H9 (cell line): Measurements from ENCODE around the gene SKAP1. TPM values are rescaled to one million over a fixed set of nuclear protein-coding genes. Genes with fewer than 3 reads are reported as not detected.

Experiments used
- DNase-seq: peaks from one replicate; pipeline ENCODE4 v3.0.0-alpha.2; 2017
- H2AFZ ChIP-seq: one replicate; pipeline ENCODE4 v1.6.1; 2013; ENCODE audit warnings: mild to moderate bottlenecking, low read length, control low read depth, moderate library complexity
- H2AK5ac ChIP-seq: 2 replicates; pipeline ENCODE4 v1.6.1; 2013; ENCODE audit warnings: low read length, control low read depth, mixed read lengths; ENCODE audit not compliant: insufficient read length
- H2BK120ac ChIP-seq: one replicate; pipeline ENCODE4 v1.6.1; 2013; ENCODE audit warnings: low read depth, mild to moderate bottlenecking, low read length, control low read depth, inconsistent platforms; ENCODE audit not compliant: poor library complexity, severe bottlenecking
- H2BK12ac ChIP-seq: 2 replicates; pipeline ENCODE4 v1.6.1; 2013; ENCODE audit warnings: low read length, control low read depth, mixed read lengths, low read depth; ENCODE audit not compliant: insufficient read length
- H2BK15ac ChIP-seq: 2 replicates; pipeline ENCODE4 v1.6.1; 2013; ENCODE audit warnings: low read depth, low read length, control low read depth
- H2BK20ac ChIP-seq: one replicate; pipeline ENCODE4 v1.6.1; 2013; ENCODE audit warnings: low read depth, mild to moderate bottlenecking, low read length, control low read depth, inconsistent platforms; ENCODE audit not compliant: poor library complexity, severe bottlenecking
- H2BK5ac ChIP-seq: 2 replicates; pipeline ENCODE4 v1.6.1; 2013; ENCODE audit warnings: low read length, control low read depth, mixed read lengths; ENCODE audit not compliant: insufficient read length
- H3K14ac ChIP-seq: 2 replicates; pipeline ENCODE4 v1.6.1; 2013; ENCODE audit warnings: low read length, control low read depth; ENCODE audit not compliant: insufficient read depth
- H3K18ac ChIP-seq: 2 replicates; pipeline ENCODE4 v1.6.1; 2013; ENCODE audit warnings: low read depth, mild to moderate bottlenecking, mixed read lengths, low read length, control low read depth; ENCODE audit not compliant: insufficient read length
- H3K23ac ChIP-seq: 2 replicates; pipeline ENCODE4 v1.6.1; 2013; ENCODE audit warnings: low read length, control low read depth, mixed read lengths, low read depth; ENCODE audit not compliant: insufficient read length
- H3K23me2 ChIP-seq: 2 replicates; pipeline ENCODE4 v1.6.1; 2013; ENCODE audit warnings: low read depth, mild to moderate bottlenecking, mixed read lengths, low read length, control low read depth; ENCODE audit not compliant: insufficient read length, poor library complexity, severe bottlenecking
- H3K27ac ChIP-seq: 2 replicates; pipeline ENCODE4 v1.5.1; 2013; ENCODE audit warnings: low read length, control low read depth, mixed read lengths, low read depth; ENCODE audit not compliant: insufficient read length
- H3K27me3 ChIP-seq: 2 replicates; pipeline ENCODE4 v1.6.1; 2013; ENCODE audit warnings: low read length, control low read depth, inconsistent platforms; ENCODE audit not compliant: insufficient read depth
- H3K4ac ChIP-seq: 2 replicates; pipeline ENCODE4 v1.6.1; 2013; ENCODE audit warnings: low read depth, mild to moderate bottlenecking, control low read depth, inconsistent platforms, low read length, moderate library complexity
- H3K4me1 ChIP-seq: 2 replicates; pipeline ENCODE4 v1.6.1; 2013; ENCODE audit warnings: low read length, control low read depth, inconsistent platforms; ENCODE audit not compliant: insufficient read depth
- H3K4me2 ChIP-seq: 2 replicates; pipeline ENCODE4 v1.6.1; 2013; ENCODE audit warnings: low read length, control low read depth, mixed read lengths; ENCODE audit not compliant: insufficient read length, insufficient read depth
- H3K56ac ChIP-seq: 2 replicates; pipeline ENCODE4 v1.6.1; 2013; ENCODE audit warnings: low read depth, mild to moderate bottlenecking, mixed read lengths, low read length, control low read depth; ENCODE audit not compliant: insufficient read length
- H3K79me1 ChIP-seq: 2 replicates; pipeline ENCODE4 v1.6.1; 2013; ENCODE audit warnings: low read depth, mild to moderate bottlenecking, moderate library complexity, low read length, control low read depth, inconsistent platforms; ENCODE audit not compliant: insufficient read depth, poor library complexity, severe bottlenecking
- H3K79me2 ChIP-seq: 2 replicates; pipeline ENCODE4 v1.6.1; 2013; ENCODE audit warnings: low read length, control low read depth, inconsistent platforms; ENCODE audit not compliant: insufficient read depth
- H3K9ac ChIP-seq: 2 replicates; pipeline ENCODE4 v1.6.1; 2013; ENCODE audit warnings: low read length, control low read depth, mixed read lengths; ENCODE audit not compliant: insufficient read length; ENCODE audit errors: extremely low read depth
- H3K9me3 ChIP-seq: one replicate; pipeline ENCODE4 v1.6.1; 2013; ENCODE audit warnings: low read depth, low read length, inconsistent platforms; ENCODE audit not compliant: control insufficient read depth
- H3T11ph ChIP-seq: one replicate; pipeline ENCODE4 v1.6.1; 2013; ENCODE audit warnings: mild to moderate bottlenecking, low read length, control low read depth, inconsistent platforms
- H4K20me1 ChIP-seq: one replicate; pipeline ENCODE4 v1.6.1; 2013; ENCODE audit not compliant: control insufficient read depth, insufficient read length, insufficient read depth
- H4K5ac ChIP-seq: 2 replicates; pipeline ENCODE4 v1.6.1; 2013; ENCODE audit warnings: low read depth, mild to moderate bottlenecking, mixed read lengths, low read length, control low read depth; ENCODE audit not compliant: insufficient read length
- H4K8ac ChIP-seq: replicated peaks from 2 replicates; pipeline ENCODE4 v1.6.1; 2013; ENCODE audit warnings: low read length, control low read depth, mixed read lengths, low read depth; ENCODE audit not compliant: insufficient read length
- H4K91ac ChIP-seq: 2 replicates; pipeline ENCODE4 v1.6.1; 2013; ENCODE audit warnings: low read depth, mild to moderate bottlenecking, moderate library complexity, mixed read lengths, low read length, control low read depth; ENCODE audit not compliant: insufficient read length
- H3K27ac Mint-ChIP-seq, 3 experiments: 2 replicates in 2 of 3; 3 replicates in 1 of 3; pipeline ENCODE4 v1.8.0; 2020 to 2021; ENCODE audit warnings: mixed read lengths in 3 of 3, mild to moderate bottlenecking in 1 of 3, moderate library complexity in 1 of 3
- H3K27me3 Mint-ChIP-seq: 2 replicates; pipeline ENCODE4 v1.8.0; 2021; ENCODE audit warnings: low read depth, mild to moderate bottlenecking, moderate library complexity, mixed read lengths
- H3K36me3 Mint-ChIP-seq, 3 experiments: 2 replicates in 2 of 3; 3 replicates in 1 of 3; pipeline ENCODE4 v1.8.0; 2020 to 2021; ENCODE audit warnings: low read depth in 3 of 3, mixed read lengths in 3 of 3; ENCODE audit not compliant: insufficient read depth in 1 of 3
- H3K4me1 Mint-ChIP-seq, 2 experiments: 2 replicates each; pipeline ENCODE4 v1.8.0; 2020; ENCODE audit warnings: mixed read lengths in 2 of 2
- H3K4me3 Mint-ChIP-seq, 2 experiments: 2 replicates in 1 of 2; 3 replicates in 1 of 2; pipeline ENCODE4 v1.8.0; 2020 to 2021; ENCODE audit warnings: mild to moderate bottlenecking in 2 of 2, mixed read lengths in 2 of 2, moderate library complexity in 1 of 2
- H3K9me3 Mint-ChIP-seq, 2 experiments: 2 replicates in 1 of 2; 3 replicates in 1 of 2; pipeline ENCODE4 v1.8.0; 2020; ENCODE audit warnings: mild to moderate bottlenecking in 2 of 2, mixed read lengths in 2 of 2, moderate library complexity in 1 of 2
- CTCF ChIP-seq: fragments of 200-600 bp; sonication (generic); conservative IDR thresholded peaks from 3 replicates; pipeline ENCODE4 v1.8.0; 2021; ENCODE audit warnings: antibody characterized with exemption, mild to moderate bottlenecking
- WGBS: extraction: QIAGEN DNeasy Blood & Tissue Kit; methylation state at CpG from one replicate; pipeline ENCODE4 v1.1.7; 2013; ENCODE audit warnings: missing lambda C conversion rate, low lambda C conversion rate, mixed read lengths; ENCODE audit not compliant: insufficient read length; ENCODE audit errors: extremely low coverage; 5-methylcytosine and 5-hydroxymethylcytosine counted together
- total RNA-seq: library from RNA; stranded (reverse); gene quantifications from 2 replicates; pipeline ENCODE4 v1.2.1, GENCODE V29; 2021

SKAP1 gene
- total RNA-seq, 1 experiment from 2014 or later: not detected

DNA sequence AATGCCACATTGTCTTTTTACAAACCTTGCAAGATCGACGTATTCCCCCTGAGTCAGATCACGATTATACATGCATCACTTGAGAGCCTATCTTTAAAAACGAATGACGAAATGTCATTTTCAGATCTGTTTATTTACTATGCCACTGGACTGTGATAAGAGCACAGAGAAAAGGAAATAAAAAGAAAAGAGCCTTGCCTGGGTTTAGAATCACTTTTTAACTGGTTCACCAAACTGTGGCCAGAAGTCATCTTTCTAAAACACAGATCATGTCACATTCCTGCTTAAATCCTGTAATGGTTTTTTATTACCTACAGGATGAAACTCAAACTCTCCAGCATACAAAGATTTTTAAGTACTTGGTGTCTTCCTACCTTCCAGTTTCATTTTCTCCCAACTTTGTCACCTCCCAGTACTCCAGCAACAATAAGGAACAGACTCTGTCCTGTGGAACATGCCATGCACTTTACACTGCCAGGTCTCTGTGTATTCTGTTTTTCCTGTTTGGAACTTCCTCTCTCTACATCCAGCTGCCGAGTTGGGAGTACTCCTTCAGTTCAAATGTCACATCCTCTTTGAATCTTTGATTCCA, 231.0 kb downstream of the SKAP1 start:
- Histone ChIP-seq H3K27me3 (no peaks in the 10 kb centered on the region), H3K4me1 (peaks cover 4% of the 10 kb centered on the region; the same call in 1 of the 2 replicates), H4K20me1 (no peaks in the 10 kb centered on the region), H4K8ac (no peak overlapping the region), H3K4me2 (no peak overlapping the region), H3K56ac (no peak overlapping the region), H2BK12ac (no peak overlapping the region), H3K4ac (no peak overlapping the region), H3K79me2 (no peaks in the 10 kb centered on the region), H3K18ac (no peak overlapping the region), H3K9me3 (no peaks in the 10 kb centered on the region), H3K9ac (no peak overlapping the region), H2BK15ac (no peak overlapping the region), H2AFZ (no peak overlapping the region), H4K5ac (no peak overlapping the region), H3K27ac (no peak overlapping the region), H2BK120ac (no peak overlapping the region), H3T11ph (no peak overlapping the region), H3K23me2 (no peaks in the 10 kb centered on the region), H2AK5ac (no peak overlapping the region), H2BK20ac (no peak overlapping the region), H3K23ac (no peak overlapping the region), H4K91ac (no peak overlapping the region), H2BK5ac (no peak overlapping the region), H3K14ac (no peak overlapping the region), H3K79me1 (no peaks in the 10 kb centered on the region)
- no peaks in the 10 kb centered on the region for H3K36me3 Mint-ChIP-seq
- WGBS: no CpG with 5 or more reads among the region's 6 CpGs
- no peak for DNase-seq
- H3K4me1 Mint-ChIP-seq: peaks cover 10 to 11% of the 10 kb centered on the region in 2 experiments
- peaks cover 37% of the 10 kb centered on the region for H3K27me3 Mint-ChIP-seq
- TF ChIP-seq CTCF: no peak
- no peak overlapping the region for H3K4me3 Mint-ChIP-seq
- no peaks in the 10 kb centered on the region; a peak in 1 of 5 replicates for H3K9me3 Mint-ChIP-seq
- H3K27ac Mint-ChIP-seq: no peak overlapping the region
